ENCODE results near the gene PLOD2. TPM values are rescaled to one million over a fixed set of nuclear protein-coding genes. Genes with fewer than 3 reads are reported as not detected.

The PLOD2 gene
- total RNA-seq, 6 experiments from 2014 or later = 22.7 to 196 (median 57.6) TPM

DNA sequence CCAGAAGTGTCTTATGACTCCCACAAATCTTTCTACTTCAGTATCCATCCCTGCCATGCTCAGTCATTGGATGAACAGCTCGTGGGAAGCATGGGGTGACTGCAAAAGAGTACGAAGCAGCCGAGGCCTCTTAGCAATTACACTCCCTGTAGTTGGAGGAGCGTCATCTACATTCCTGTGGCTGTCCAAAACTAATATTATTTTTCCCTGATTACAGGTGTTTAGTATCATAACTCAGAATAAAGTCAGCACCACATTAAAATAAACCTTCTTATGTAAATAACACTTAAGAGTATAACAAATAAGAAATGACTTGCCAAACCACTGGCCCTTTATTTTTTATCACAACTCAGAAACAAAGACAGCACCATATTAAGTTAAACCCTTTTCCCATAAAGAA lies 141.5 kb downstream of the PLOD2 start:
- Histone ChIP-seq H3K27me3 (no peaks in the 10 kb centered on the region), H3K4me3 (no peak overlapping the region), H3K9me3 (no peaks in the 10 kb centered on the region), H3K4me1 (no peaks in the 10 kb centered on the region), H3K27ac (no peak overlapping the region), H3K36me3 (no peaks in the 10 kb centered on the region)
- WGBS (ENCODE audit: insufficient coverage, low coverage, low lambda C conversion rate, missing lambda C conversion rate) = 43% methylated on average over 3 of the region's 4 CpGs
- ATAC-seq = no peak
- TF ChIP-seq, protein P1, sequence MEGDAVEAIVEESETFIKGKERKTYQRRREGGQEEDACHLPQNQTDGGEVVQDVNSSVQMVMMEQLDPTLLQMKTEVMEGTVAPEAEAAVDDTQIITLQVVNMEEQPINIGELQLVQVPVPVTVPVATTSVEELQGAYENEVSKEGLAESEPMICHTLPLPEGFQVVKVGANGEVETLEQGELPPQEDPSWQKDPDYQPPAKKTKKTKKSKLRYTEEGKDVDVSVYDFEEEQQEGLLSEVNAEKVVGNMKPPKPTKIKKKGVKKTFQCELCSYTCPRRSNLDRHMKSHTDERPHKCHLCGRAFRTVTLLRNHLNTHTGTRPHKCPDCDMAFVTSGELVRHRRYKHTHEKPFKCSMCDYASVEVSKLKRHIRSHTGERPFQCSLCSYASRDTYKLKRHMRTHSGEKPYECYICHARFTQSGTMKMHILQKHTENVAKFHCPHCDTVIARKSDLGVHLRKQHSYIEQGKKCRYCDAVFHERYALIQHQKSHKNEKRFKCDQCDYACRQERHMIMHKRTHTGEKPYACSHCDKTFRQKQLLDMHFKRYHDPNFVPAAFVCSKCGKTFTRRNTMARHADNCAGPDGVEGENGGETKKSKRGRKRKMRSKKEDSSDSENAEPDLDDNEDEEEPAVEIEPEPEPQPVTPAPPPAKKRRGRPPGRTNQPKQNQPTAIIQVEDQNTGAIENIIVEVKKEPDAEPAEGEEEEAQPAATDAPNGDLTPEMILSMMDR (IDR thresholded peaks at IDR 0.05) = no peak
- DNase-seq = no peak
- intact Hi-C loops (cut with DNase I) = no loop called here

Other genes with a start within 250 kb of the PLOD2 start
- gene PLSCR4, start 89.9 kb upstream of the PLOD2 start, total RNA-seq = 10 to 100 TPM; 25.2 to 44.9 (median 42.4) TPM